Measurements from ENCODE around the gene NKPD1. TPM values are rescaled to one million over a fixed set of nuclear protein-coding genes. Genes with fewer than 3 reads are reported as not detected.

Gene NKPD1
- total RNA-seq, 4 donors from 2014 or later: 1.1 to 4.2 (median 2.9) TPM

- Histone ChIP-seq H3K36me3 (peaks cover 0 to 8% (median 0%) of the 10 kb centered on the region in 3 donors), H3K27me3 (no peaks in the 10 kb centered on the region), H3K27ac (no peak overlapping the region), H3K4me3 (no peak overlapping the region), H3K9me3 (no peaks in the 10 kb centered on the region), H3K4me1 (peaks cover 0 to 22% (median 0%) of the 10 kb centered on the region in 3 donors)
- no peak for DNase-seq
- intact Hi-C loops (cut with DNase I): no loop called here
- no peak for TF ChIP-seq POLR2A (IDR thresholded peaks at IDR 0.05)
- no peak for TF ChIP-seq CTCF (IDR thresholded peaks at IDR 0.05)
- 85 to 88% methylated on average over 9 to 10 of the region's 12 CpGs for WGBS, 2 donors
Observed at GRCh38 chr19:45186509-45187334, 25.9 kb upstream of the NKPD1 start.

- no peaks in the 10 kb centered on the region for H3K9me3 ChIP-seq
- H3K27ac ChIP-seq: no peak overlapping the region
- no peak overlapping the region for H3K4me3 ChIP-seq
- no peak for DNase-seq
- H3K36me3 ChIP-seq: peaks cover 0 to 17% (median 3%) of the 10 kb centered on the region in 3 donors
- no peaks in the 10 kb centered on the region for H3K27me3 ChIP-seq
- peaks cover 18 to 45% (median 21%) of the 10 kb centered on the region in 3 donors for H3K4me1 ChIP-seq
- no peak for TF ChIP-seq POLR2A (IDR thresholded peaks at IDR 0.05)
- TF ChIP-seq CTCF (IDR thresholded peaks at IDR 0.05): no peak
- intact Hi-C loops (cut with DNase I): no loop called here
- WGBS, 2 donors: 92 to 98% methylated on average over 4 to 5 of the region's 5 CpGs
Observed at GRCh38 chr19:45184115-45184514, 23.3 kb upstream of the NKPD1 start.

- intact Hi-C loops (cut with DNase I): no loop called here
- Histone ChIP-seq H3K4me3 (no peak overlapping the region), H3K27me3 (no peaks in the 10 kb centered on the region), H3K27ac (no peak overlapping the region), H3K9me3 (no peaks in the 10 kb centered on the region), H3K4me1 (peaks cover 18 to 50% (median 21%) of the 10 kb centered on the region in 3 donors), H3K36me3 (peaks cover 0 to 17% (median 3%) of the 10 kb centered on the region in 3 donors)
- TF ChIP-seq POLR2A (IDR thresholded peaks at IDR 0.05): no peak
- TF ChIP-seq CTCF (IDR thresholded peaks at IDR 0.05): no peak
- DNase-seq: no peak
- 43 to 57% methylated on average over 4 of the region's 4 CpGs for WGBS, 2 donors
Observed at GRCh38 chr19:45182758-45183157, 22.0 kb upstream of the NKPD1 start.

- no peak for DNase-seq
- TF ChIP-seq POLR2A (IDR thresholded peaks at IDR 0.05): no peak
- TF ChIP-seq CTCF (IDR thresholded peaks at IDR 0.05): no peak
- no peaks in the 10 kb centered on the region for H3K27me3 ChIP-seq
- H3K4me1 ChIP-seq: peaks cover 26 to 62% (median 28%) of the 10 kb centered on the region in 3 donors
- H3K4me3 ChIP-seq: peak overlapping the region in 1 of 4 donors; percentile 94
- peaks cover 0 to 17% (median 3%) of the 10 kb centered on the region in 3 donors for H3K36me3 ChIP-seq
- H3K27ac ChIP-seq: no peak overlapping the region
- WGBS, 2 donors: 70 to 74% methylated on average over 7 of the region's 7 CpGs
- intact Hi-C loops (cut with DNase I): no loop called here
- no peaks in the 10 kb centered on the region for H3K9me3 ChIP-seq
Observed at GRCh38 chr19:45180936-45181335, 20.2 kb upstream of the NKPD1 start.

GRCh38 chr19:45179892-45180370 lies 19.1 kb upstream of the NKPD1 start:
- TF ChIP-seq CTCF (IDR thresholded peaks at IDR 0.05): no peak
- TF ChIP-seq POLR2A (IDR thresholded peaks at IDR 0.05): no peak
- WGBS, 2 donors: 37 to 40% methylated on average over 5 to 9 of the region's 9 CpGs
- intact Hi-C loops (cut with DNase I): no loop called here
- no peak for DNase-seq
- Histone ChIP-seq H3K4me3 (peak overlapping the region; percentile 70 to 94 (median 86)), H3K36me3 (peaks cover 0 to 17% (median 3%) of the 10 kb centered on the region in 3 donors), H3K27ac (peak overlapping the region; percentile 89 to 98 (median 96)), H3K4me1 (peaks cover 26 to 66% (median 28%) of the 10 kb centered on the region in 3 donors), H3K9me3 (no peaks in the 10 kb centered on the region), H3K27me3 (no peaks in the 10 kb centered on the region)
